SK-N-SH (cell line): ENCODE results near the gene GNG12. TPM values are rescaled to one million over a fixed set of nuclear protein-coding genes. Genes with fewer than 3 reads are reported as not detected.

Experiments used
- CTCF ChIA-PET: fragments of 300-600, 350-600 bp; formaldehyde crosslinking; extraction: SDS; loops from one replicate; lab custom pipeline; 2021; lab: Yijun Ruan, JAX
- POLR2A ChIA-PET: fragments of 350-600 bp; sonication (Branson Sonifier 250); formaldehyde crosslinking; extraction: SDS; loops from one replicate; lab custom pipeline; 2020; ENCODE audit warnings: antibody characterized with exemption, inconsistent platforms; lab: Yijun Ruan, JAX
- DNase-seq: peaks from one replicate; pipeline ENCODE4 v3.0.0; 2012
- H2AFZ ChIP-seq: fragments of 200-600 bp; sonication (generic); 2 replicates; pipeline ENCODE4 v1.8.1; 2016; ENCODE audit warnings: antibody characterized with exemption, mild to moderate bottlenecking, low read depth
- H3F3A ChIP-seq: fragments of 200-600 bp; sonication (generic); replicated peaks from 2 replicates; pipeline ENCODE3; 2016; ENCODE audit warnings: antibody characterized with exemption, mild to moderate bottlenecking; ENCODE audit not compliant: insufficient read depth
- H3K27ac ChIP-seq, 2 experiments: fragments of 200-500 bp in 1 of 2; fragments of 200-600 bp in 1 of 2; sonication (Bioruptor generic) in 1 of 2; sonication (generic), shearing (Covaris generic) in 1 of 2; 2 replicates each; pipeline versions ENCODE4 v1.5.1 to v1.6.1; 2014 to 2016; ENCODE audit warnings: low read depth in 2 of 2, inconsistent platforms in 1 of 2, low read length in 1 of 2, mild to moderate bottlenecking in 1 of 2, mixed read lengths in 1 of 2
- H3K27me3 ChIP-seq: fragments of 200-600 bp; sonication (generic), shearing (Covaris generic); 2 replicates; pipeline ENCODE4 v1.6.1; 2016; ENCODE audit warnings: mixed run types; ENCODE audit not compliant: insufficient read depth
- H3K36me3 ChIP-seq, 2 experiments: fragments of 200-500 bp in 1 of 2; fragments of 200-600 bp in 1 of 2; sonication (Bioruptor generic) in 1 of 2; sonication (generic) in 1 of 2; replicated peaks in 1 of 2; 2 replicates each; pipeline versions ENCODE3 to v1.5.1; 2014 to 2016; ENCODE audit warnings: low read length in 1 of 2, mild to moderate bottlenecking in 1 of 2; ENCODE audit not compliant: insufficient read depth in 2 of 2, control insufficient read depth in 1 of 2
- H3K4me1 ChIP-seq, 2 experiments: fragments of 200-500 bp in 1 of 2; fragments of 200-600 bp in 1 of 2; sonication (Bioruptor generic) in 1 of 2; sonication (generic), shearing (Covaris generic) in 1 of 2; 2 replicates each; pipeline versions ENCODE4 v1.5.1 to v1.6.1; 2014 to 2016; ENCODE audit warnings: low read depth in 1 of 2, low read length in 1 of 2, mixed run types in 1 of 2; ENCODE audit not compliant: insufficient read depth in 2 of 2, control insufficient read depth in 1 of 2
- H3K4me2 ChIP-seq: fragments of 200-600 bp; sonication (generic), shearing (Covaris generic); 2 replicates; pipeline ENCODE4 v1.6.1; 2017; ENCODE audit warnings: mixed run types
- H3K4me3 ChIP-seq, 2 experiments: fragments of 200-500 bp in 1 of 2; fragments of 200-600 bp in 1 of 2; sonication (Bioruptor generic) in 1 of 2; sonication (generic), shearing (Covaris generic) in 1 of 2; 2 replicates each; pipeline versions ENCODE4 v1.5.1 to v1.8.1; 2014 to 2016; ENCODE audit warnings: low read depth in 2 of 2, inconsistent platforms in 1 of 2, low read length in 1 of 2, mild to moderate bottlenecking in 1 of 2, mixed read lengths in 1 of 2, moderate library complexity in 1 of 2
- H3K79me2 ChIP-seq: fragments of 200-600 bp; sonication (generic); 2 replicates; pipeline ENCODE4 v1.8.1; 2017; ENCODE audit warnings: mild to moderate bottlenecking; ENCODE audit not compliant: insufficient read depth
- H3K9ac ChIP-seq: fragments of 200-600 bp; sonication (generic); 2 replicates; pipeline ENCODE4 v1.6.1; 2017; ENCODE audit warnings: mixed run types
- H3K9me2 ChIP-seq: fragments of 200-600 bp; sonication (generic); 2 replicates; pipeline ENCODE4 v1.6.1; 2017; ENCODE audit warnings: mixed run types
- H3K9me3 ChIP-seq: fragments of 200-600 bp; sonication (generic); 2 replicates; pipeline ENCODE4 v1.6.1; 2017; ENCODE audit warnings: mixed run types, mild to moderate bottlenecking, moderate library complexity
- H4K20me1 ChIP-seq: fragments of 200-600 bp; sonication (generic); 2 replicates; pipeline ENCODE4 v1.6.1; 2017; ENCODE audit warnings: mild to moderate bottlenecking, mixed run types; ENCODE audit not compliant: insufficient read depth
- ELF1 ChIP-seq: IDR thresholded peaks from 2 replicates; pipeline ENCODE4 v1.4.0; 2012
- EP300 ChIP-seq, 2 experiments: IDR thresholded peaks; 2 replicates each; pipeline versions ENCODE4 v1.4.0 to v1.6.1; 2012; ENCODE audit warnings: borderline replicate concordance in 1 of 2, low read depth in 1 of 2, low read length in 1 of 2
- FOXJ3 ChIP-seq: sonication (generic); formaldehyde crosslinking; IDR thresholded peaks from 2 replicates; pipeline ENCODE4 v1.5.1; 2020; ENCODE audit warnings: mild to moderate bottlenecking, missing genetic modification reagents
- FOXM1 ChIP-seq: IDR thresholded peaks from 2 replicates; pipeline ENCODE4 v1.4.0; 2012; ENCODE audit warnings: low read depth, mild to moderate bottlenecking
- GATA2 ChIP-seq: sonication (generic); formaldehyde crosslinking; IDR thresholded peaks from 2 replicates; pipeline ENCODE4 v1.5.0; 2020; ENCODE audit warnings: mild to moderate bottlenecking, missing genetic modification reagents
- JUND ChIP-seq: IDR thresholded peaks from 2 replicates; pipeline ENCODE4 v1.4.0; 2012
- MXI1 ChIP-seq: IDR thresholded peaks from 2 replicates; pipeline ENCODE4 v1.6.1; 2012; ENCODE audit warnings: mild to moderate bottlenecking, low read depth, low read length, improper control_type of control experiment
- NFIC ChIP-seq: IDR thresholded peaks from 2 replicates; pipeline ENCODE4 v1.4.0; 2012; ENCODE audit warnings: borderline replicate concordance
- RCOR1 ChIP-seq: fragments of 150-350 bp; IDR thresholded peaks from 2 replicates; pipeline ENCODE4 v1.6.1; 2017; ENCODE audit warnings: antibody characterized with exemption, low read length
- RFX5 ChIP-seq: IDR thresholded peaks from 2 replicates; pipeline ENCODE4 v1.6.1; 2012; ENCODE audit warnings: mild to moderate bottlenecking, improper control_type of control experiment, low read length
- RXRA ChIP-seq: IDR thresholded peaks from 2 replicates; pipeline ENCODE4 v1.4.0; 2012; ENCODE audit warnings: low read depth, mild to moderate bottlenecking, borderline replicate concordance
- SMC3 ChIP-seq: IDR thresholded peaks from 2 replicates; pipeline ENCODE4 v1.6.1; 2012; ENCODE audit warnings: low read depth, low read length, improper control_type of control experiment
- TCF12 ChIP-seq: IDR thresholded peaks from 2 replicates; pipeline ENCODE4 v1.4.0; 2012
- TEAD4 ChIP-seq: IDR thresholded peaks from 2 replicates; pipeline ENCODE4 v1.4.0; 2012; ENCODE audit warnings: mild to moderate bottlenecking, borderline replicate concordance; ENCODE audit not compliant: insufficient read depth
- WGBS: methylation state at CpG from one replicate; pipeline ENCODE4 v1.1.6; 2017; ENCODE audit warnings: low lambda C conversion rate; 5-methylcytosine and 5-hydroxymethylcytosine counted together
- polyA plus RNA-seq, 3 experiments: library from polyadenylated mRNA; depleted of rRNA; stranded (reverse); fragments of >200 nt; gene quantifications; 2 replicates each; pipeline ENCODE4 v1.2.3, GENCODE V29; 2012
- TF ChIP-seq, protein P1 (sequence below): IDR thresholded peaks from 2 replicates; pipeline ENCODE4 v1.4.0; 2012; ENCODE audit warnings: low read depth, borderline replicate concordance
- TF ChIP-seq, protein P2 (sequence below): fragments of 150-350 bp; IDR thresholded peaks from 2 replicates; pipeline ENCODE4 v1.6.1; 2016; ENCODE audit warnings: mild to moderate bottlenecking, low read depth, low read length
- TF ChIP-seq, protein P3 (sequence below): IDR thresholded peaks from 2 replicates; pipeline ENCODE4 v1.4.0; 2012; ENCODE audit warnings: low read depth, borderline replicate concordance
- TF ChIP-seq, protein P4 (sequence below): IDR thresholded peaks from 2 replicates; pipeline ENCODE4 v1.4.0; 2012; ENCODE audit warnings: low read depth
- TF ChIP-seq, protein P5 (sequence below): IDR thresholded peaks from 2 replicates; pipeline ENCODE4; 2012
- TF ChIP-seq, protein P6 (sequence below): IDR thresholded peaks from 2 replicates; pipeline ENCODE4 v1.6.1; 2012; ENCODE audit warnings: mild to moderate bottlenecking, low read depth, low read length, moderate library complexity

GNG12 gene
- polyA plus RNA-seq, 1 of the 3 experiments (the other 2 are of a cell fraction): 41.2 TPM

DNA sequence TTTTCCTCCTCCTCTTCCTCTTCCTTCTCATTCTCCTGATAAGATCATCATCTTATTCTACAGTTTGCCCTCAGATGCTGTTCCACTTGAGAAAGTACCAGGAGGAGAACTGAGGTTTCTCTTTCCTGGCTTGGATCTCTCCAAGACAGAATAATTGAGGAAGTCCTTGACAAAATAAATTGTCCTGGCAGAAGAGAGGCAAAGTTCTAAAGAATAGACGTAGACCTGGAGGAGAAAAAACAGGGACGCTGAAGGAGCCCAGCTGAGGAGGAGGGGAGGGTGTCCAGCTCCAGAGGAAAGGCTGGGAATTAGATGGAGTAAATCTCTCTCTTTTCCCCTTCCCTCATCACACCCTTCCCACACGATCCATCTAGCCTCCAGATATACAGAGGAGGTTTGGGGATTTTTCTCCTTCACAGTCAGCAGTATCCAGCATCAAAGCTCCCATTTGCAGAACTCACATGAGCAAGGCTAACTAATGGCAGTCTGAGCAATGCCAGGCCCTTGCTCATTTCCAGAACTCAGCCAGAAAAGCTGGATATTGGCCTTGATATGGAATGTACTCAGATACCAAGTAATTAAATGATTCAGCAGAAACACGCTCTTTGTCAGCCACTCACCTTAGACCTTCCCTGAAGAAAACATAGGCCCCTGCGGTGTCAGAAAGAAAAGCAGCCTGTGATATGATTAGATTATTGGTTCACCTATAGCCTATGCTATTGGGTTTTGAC lies 5.1 kb upstream of the GNG12 start (continued):
- TF ChIP-seq, protein P1, sequence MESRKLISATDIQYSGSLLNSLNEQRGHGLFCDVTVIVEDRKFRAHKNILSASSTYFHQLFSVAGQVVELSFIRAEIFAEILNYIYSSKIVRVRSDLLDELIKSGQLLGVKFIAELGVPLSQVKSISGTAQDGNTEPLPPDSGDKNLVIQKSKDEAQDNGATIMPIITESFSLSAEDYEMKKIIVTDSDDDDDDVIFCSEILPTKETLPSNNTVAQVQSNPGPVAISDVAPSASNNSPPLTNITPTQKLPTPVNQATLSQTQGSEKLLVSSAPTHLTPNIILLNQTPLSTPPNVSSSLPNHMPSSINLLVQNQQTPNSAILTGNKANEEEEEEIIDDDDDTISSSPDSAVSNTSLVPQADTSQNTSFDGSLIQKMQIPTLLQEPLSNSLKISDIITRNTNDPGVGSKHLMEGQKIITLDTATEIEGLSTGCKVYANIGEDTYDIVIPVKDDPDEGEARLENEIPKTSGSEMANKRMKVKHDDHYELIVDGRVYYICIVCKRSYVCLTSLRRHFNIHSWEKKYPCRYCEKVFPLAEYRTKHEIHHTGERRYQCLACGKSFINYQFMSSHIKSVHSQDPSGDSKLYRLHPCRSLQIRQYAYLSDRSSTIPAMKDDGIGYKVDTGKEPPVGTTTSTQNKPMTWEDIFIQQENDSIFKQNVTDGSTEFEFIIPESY: no peak
- no peak for TF ChIP-seq ELF1
- TF ChIP-seq, protein P2, sequence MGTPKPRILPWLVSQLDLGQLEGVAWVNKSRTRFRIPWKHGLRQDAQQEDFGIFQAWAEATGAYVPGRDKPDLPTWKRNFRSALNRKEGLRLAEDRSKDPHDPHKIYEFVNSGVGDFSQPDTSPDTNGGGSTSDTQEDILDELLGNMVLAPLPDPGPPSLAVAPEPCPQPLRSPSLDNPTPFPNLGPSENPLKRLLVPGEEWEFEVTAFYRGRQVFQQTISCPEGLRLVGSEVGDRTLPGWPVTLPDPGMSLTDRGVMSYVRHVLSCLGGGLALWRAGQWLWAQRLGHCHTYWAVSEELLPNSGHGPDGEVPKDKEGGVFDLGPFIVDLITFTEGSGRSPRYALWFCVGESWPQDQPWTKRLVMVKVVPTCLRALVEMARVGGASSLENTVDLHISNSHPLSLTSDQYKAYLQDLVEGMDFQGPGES: no peak
- no peak for TF ChIP-seq RXRA
- TF ChIP-seq MXI1: no peak
- TF ChIP-seq TEAD4: no peak
- no peak for TF ChIP-seq FOXJ3 (CRISPR knock-in tag)
- 0 out of 2 replicates have a peak, but pooled peaks have one; percentile 9 for TF ChIP-seq NFIC
- TF ChIP-seq RCOR1: 0 out of 2 replicates have a peak, but pooled peaks have one; percentile 35
- TF ChIP-seq, protein P3, sequence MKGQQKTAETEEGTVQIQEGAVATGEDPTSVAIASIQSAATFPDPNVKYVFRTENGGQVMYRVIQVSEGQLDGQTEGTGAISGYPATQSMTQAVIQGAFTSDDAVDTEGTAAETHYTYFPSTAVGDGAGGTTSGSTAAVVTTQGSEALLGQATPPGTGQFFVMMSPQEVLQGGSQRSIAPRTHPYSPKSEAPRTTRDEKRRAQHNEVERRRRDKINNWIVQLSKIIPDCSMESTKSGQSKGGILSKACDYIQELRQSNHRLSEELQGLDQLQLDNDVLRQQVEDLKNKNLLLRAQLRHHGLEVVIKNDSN: no peak
- TF ChIP-seq SMC3: no peak
- TF ChIP-seq, protein P4, sequence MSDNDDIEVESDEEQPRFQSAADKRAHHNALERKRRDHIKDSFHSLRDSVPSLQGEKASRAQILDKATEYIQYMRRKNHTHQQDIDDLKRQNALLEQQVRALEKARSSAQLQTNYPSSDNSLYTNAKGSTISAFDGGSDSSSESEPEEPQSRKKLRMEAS: no peak
- TF ChIP-seq EP300 (IDR thresholded peaks at IDR 0.05; ENCODE audit: borderline replicate concordance in 1 of 2, low read depth in 1 of 2, low read length in 1 of 2): no peak
- TF ChIP-seq TCF12: peak; percentile 59
- TF ChIP-seq, protein P5, sequence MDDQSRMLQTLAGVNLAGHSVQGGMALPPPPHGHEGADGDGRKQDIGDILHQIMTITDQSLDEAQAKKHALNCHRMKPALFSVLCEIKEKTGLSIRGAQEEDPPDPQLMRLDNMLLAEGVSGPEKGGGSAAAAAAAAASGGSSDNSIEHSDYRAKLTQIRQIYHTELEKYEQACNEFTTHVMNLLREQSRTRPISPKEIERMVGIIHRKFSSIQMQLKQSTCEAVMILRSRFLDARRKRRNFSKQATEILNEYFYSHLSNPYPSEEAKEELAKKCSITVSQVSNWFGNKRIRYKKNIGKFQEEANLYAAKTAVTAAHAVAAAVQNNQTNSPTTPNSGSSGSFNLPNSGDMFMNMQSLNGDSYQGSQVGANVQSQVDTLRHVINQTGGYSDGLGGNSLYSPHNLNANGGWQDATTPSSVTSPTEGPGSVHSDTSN: 0 out of 2 replicates have a peak, but pooled peaks have one; percentile 8
- TF ChIP-seq JUND: no peak
- TF ChIP-seq FOXM1: no peak

DNA sequence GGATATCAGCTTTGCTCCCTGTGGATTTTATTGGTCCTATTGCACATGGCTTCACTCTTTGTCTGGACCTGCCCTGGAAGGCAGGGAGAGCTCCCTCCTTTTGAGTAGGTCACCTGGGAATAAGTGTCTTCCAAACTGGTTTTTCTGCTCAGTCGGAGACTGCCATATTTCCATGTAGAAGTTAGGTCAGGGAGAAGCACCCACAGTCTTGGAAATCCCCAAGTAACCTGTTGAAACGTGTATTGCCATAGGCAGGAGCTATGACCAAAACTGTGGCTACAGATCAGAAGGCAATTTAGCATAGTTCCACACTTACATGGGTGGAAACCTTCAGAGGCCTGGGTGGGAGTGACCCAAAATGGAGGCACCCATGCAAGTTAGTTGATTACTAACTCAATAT lies 3.5 kb upstream of the GNG12 start:
- WGBS: 93% methylated on average over 2 of the region's 2 CpGs
- Histone ChIP-seq H3K4me1 (peaks cover 7 to 45% of the 10 kb centered on the region in 2 experiments), H3K4me2 (no peak overlapping the region), H3K27ac (no peak overlapping the region), H3K27me3 (no peaks in the 10 kb centered on the region), H3K79me2 (peaks cover 22% of the 10 kb centered on the region), H4K20me1 (no peaks in the 10 kb centered on the region), H2AFZ (no peak overlapping the region), H3K36me3 (no peaks in the 10 kb centered on the region), H3K9me2 (no peaks in the 10 kb centered on the region), H3K4me3 (no peak overlapping the region), H3K9ac (no peak overlapping the region), H3F3A (peaks cover 24% of the 10 kb centered on the region), H3K9me3 (no peaks in the 10 kb centered on the region)
- CTCF ChIA-PET: interaction anchor here (1.1 to 6.0 kb wide), 5 partner anchors 13 to 280 kb away, joined by 3 to 36 read pairs (median 9); no protein-coding TSS in a partner anchor
- TF ChIP-seq FOXJ3 (CRISPR knock-in tag): no peak
- no peak for TF ChIP-seq RFX5
- no peak for TF ChIP-seq EP300 (IDR thresholded peaks at IDR 0.05; ENCODE audit: borderline replicate concordance in 1 of 2, low read depth in 1 of 2, low read length in 1 of 2)
- TF ChIP-seq, protein P6, sequence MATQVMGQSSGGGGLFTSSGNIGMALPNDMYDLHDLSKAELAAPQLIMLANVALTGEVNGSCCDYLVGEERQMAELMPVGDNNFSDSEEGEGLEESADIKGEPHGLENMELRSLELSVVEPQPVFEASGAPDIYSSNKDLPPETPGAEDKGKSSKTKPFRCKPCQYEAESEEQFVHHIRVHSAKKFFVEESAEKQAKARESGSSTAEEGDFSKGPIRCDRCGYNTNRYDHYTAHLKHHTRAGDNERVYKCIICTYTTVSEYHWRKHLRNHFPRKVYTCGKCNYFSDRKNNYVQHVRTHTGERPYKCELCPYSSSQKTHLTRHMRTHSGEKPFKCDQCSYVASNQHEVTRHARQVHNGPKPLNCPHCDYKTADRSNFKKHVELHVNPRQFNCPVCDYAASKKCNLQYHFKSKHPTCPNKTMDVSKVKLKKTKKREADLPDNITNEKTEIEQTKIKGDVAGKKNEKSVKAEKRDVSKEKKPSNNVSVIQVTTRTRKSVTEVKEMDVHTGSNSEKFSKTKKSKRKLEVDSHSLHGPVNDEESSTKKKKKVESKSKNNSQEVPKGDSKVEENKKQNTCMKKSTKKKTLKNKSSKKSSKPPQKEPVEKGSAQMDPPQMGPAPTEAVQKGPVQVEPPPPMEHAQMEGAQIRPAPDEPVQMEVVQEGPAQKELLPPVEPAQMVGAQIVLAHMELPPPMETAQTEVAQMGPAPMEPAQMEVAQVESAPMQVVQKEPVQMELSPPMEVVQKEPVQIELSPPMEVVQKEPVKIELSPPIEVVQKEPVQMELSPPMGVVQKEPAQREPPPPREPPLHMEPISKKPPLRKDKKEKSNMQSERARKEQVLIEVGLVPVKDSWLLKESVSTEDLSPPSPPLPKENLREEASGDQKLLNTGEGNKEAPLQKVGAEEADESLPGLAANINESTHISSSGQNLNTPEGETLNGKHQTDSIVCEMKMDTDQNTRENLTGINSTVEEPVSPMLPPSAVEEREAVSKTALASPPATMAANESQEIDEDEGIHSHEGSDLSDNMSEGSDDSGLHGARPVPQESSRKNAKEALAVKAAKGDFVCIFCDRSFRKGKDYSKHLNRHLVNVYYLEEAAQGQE: no peak
- TF ChIP-seq, protein P5: no peak
- no peak for TF ChIP-seq GATA2 (CRISPR knock-in tag)
- DNase-seq: no peak
- POLR2A ChIA-PET: no interaction called here
